B cell (primary cell): ENCODE measurements around the gene IGSF1. TPM values are rescaled to one million over a fixed set of nuclear protein-coding genes. Genes with fewer than 3 reads are reported as not detected.

ENCODE experiments used
- ATAC-seq: fragments of 200-7000 bp; cut with Tn5 transposase; one replicate; pipeline ENCODE4 v1.10.0; 2021; ENCODE audit warnings: low read depth, mild to moderate bottlenecking, moderate number of reproducible peaks, moderate library complexity
- CTCF ChIA-PET: fragments of 350-600 bp; sonication (Branson Sonifier 250); formaldehyde crosslinking; loops from one replicate; lab custom pipeline; 2021; ENCODE audit warnings: antibody characterized with exemption, inconsistent platforms; lab: Charles Lee
- POLR2A ChIA-PET: fragments of 350-600 bp; sonication (Branson Sonifier 250); formaldehyde crosslinking; loops from one replicate; lab custom pipeline; 2021; ENCODE audit warnings: antibody characterized with exemption; lab: Charles Lee
- DNase-seq: peaks from one replicate; pipeline ENCODE4 v3.0.0; 2013
- H2AFZ ChIP-seq: 2 replicates; pipeline ENCODE4 v1.6.1; 2012; ENCODE audit warnings: mild to moderate bottlenecking, low read depth, low read length; ENCODE audit not compliant: insufficient read depth, poor library complexity, severe bottlenecking
- H3K27ac ChIP-seq, 2 donors: 1 replicate in 1 of 2; 2 replicates in 1 of 2; pipeline ENCODE4 v1.5.1; 2012 to 2013; ENCODE audit warnings: low read length in 2 of 2, mild to moderate bottlenecking in 2 of 2, moderate library complexity in 1 of 2
- H3K27me3 ChIP-seq, 4 experiments: fragments of 200-600 bp in 1 of 4; sonication (generic) in 1 of 4; replicated peaks in 1 of 4; 1 replicate in 2 of 4; 2 replicates in 2 of 4; pipeline versions ENCODE4 v1.6.1 to v1.7.0; 2013 to 2016; ENCODE audit warnings: low read length in 3 of 4, mild to moderate bottlenecking in 2 of 4, mixed read lengths in 1 of 4, moderate library complexity in 1 of 4; ENCODE audit not compliant: insufficient read depth in 4 of 4, control insufficient read depth in 3 of 4; ENCODE audit errors: control extremely low read depth in 1 of 4
- H3K36me3 ChIP-seq, 2 experiments: replicated peaks in 1 of 2; 1 replicate in 1 of 2; 2 replicates in 1 of 2; pipeline versions ENCODE4 v1.6.1 to v1.7.1; 2013; ENCODE audit warnings: low read length in 1 of 2; ENCODE audit not compliant: insufficient read depth in 2 of 2, control insufficient read depth in 1 of 2; ENCODE audit errors: control extremely low read depth in 1 of 2, extremely low read depth in 1 of 2
- H3K4me1 ChIP-seq, 2 donors: fragments of 200-600 bp in 1 of 2; sonication (generic) in 1 of 2; 1 replicate in 1 of 2; 2 replicates in 1 of 2; pipeline versions ENCODE4 v1.5.1 to v1.6.1; 2013 to 2017; ENCODE audit warnings: low read length in 2 of 2; ENCODE audit not compliant: control insufficient read depth in 2 of 2, insufficient read depth in 2 of 2
- H3K4me2 ChIP-seq: replicated peaks from 2 replicates; pipeline ENCODE3; 2012; ENCODE audit warnings: mild to moderate bottlenecking, low read depth, low read length; ENCODE audit not compliant: poor library complexity, severe bottlenecking
- H3K4me3 ChIP-seq, 5 experiments: fragments of 200-600 bp in 1 of 5; sonication (generic) in 1 of 5; 1 replicate in 3 of 5; 2 replicates in 2 of 5; pipeline versions ENCODE4 v1.5.1 to v1.7.0; 2011 to 2016; ENCODE audit warnings: low read length in 4 of 5, mild to moderate bottlenecking in 4 of 5, low read depth in 2 of 5, control low read depth in 1 of 5, moderate library complexity in 1 of 5; ENCODE audit not compliant: insufficient read depth in 1 of 5; ENCODE audit errors: control extremely low read depth in 1 of 5, extremely low read depth in 1 of 5
- H3K79me2 ChIP-seq: fragments of 200-600 bp; sonication (generic); one replicate; pipeline ENCODE4 v1.6.0; 2016; ENCODE audit warnings: low read length; ENCODE audit not compliant: control insufficient read depth, insufficient read depth
- H3K9ac ChIP-seq: fragments of 200-600 bp; sonication (generic); 2 replicates; pipeline ENCODE4 v1.6.1; 2017; ENCODE audit warnings: mild to moderate bottlenecking, low read length, moderate library complexity
- H3K9me3 ChIP-seq, 3 donors: one replicate each; pipeline versions ENCODE4 v1.6.1 to v1.7.1; 2013; ENCODE audit warnings: low read length in 2 of 3; ENCODE audit not compliant: control insufficient read depth in 2 of 3, insufficient read depth in 1 of 3; ENCODE audit errors: control extremely low read depth in 1 of 3
- H4K20me1 ChIP-seq: 2 replicates; pipeline ENCODE4 v1.6.0; 2012; ENCODE audit warnings: mild to moderate bottlenecking, low read length; ENCODE audit not compliant: insufficient read depth, control insufficient read depth, poor library complexity, severe bottlenecking
- H3K27ac Mint-ChIP-seq: one replicate; pipeline ENCODE4 v1.8.0; 2021; ENCODE audit warnings: mixed read lengths
- H3K27me3 Mint-ChIP-seq: one replicate; pipeline ENCODE4 v1.8.0; 2021; ENCODE audit warnings: mixed read lengths
- H3K4me1 Mint-ChIP-seq: one replicate; pipeline ENCODE4 v1.8.0; 2021; ENCODE audit warnings: mixed read lengths
- H3K4me3 Mint-ChIP-seq: one replicate; pipeline ENCODE4 v1.8.0; 2021; ENCODE audit warnings: mixed read lengths
- H3K9me3 Mint-ChIP-seq: one replicate; pipeline ENCODE4 v1.8.0; 2022; ENCODE audit warnings: mixed read lengths; ENCODE audit not compliant: insufficient read depth
- EZH2 ChIP-seq: IDR thresholded peaks from 2 replicates; pipeline ENCODE4 v1.6.1; 2012; ENCODE audit warnings: borderline replicate concordance, low read depth, mild to moderate bottlenecking, moderate library complexity, low read length; ENCODE audit not compliant: insufficient read depth, poor library complexity, severe bottlenecking
- WGBS: methylation state at CpG from one replicate; pipeline ENCODE4 v1.1.5; 2013; ENCODE audit warnings: missing lambda C conversion rate; ENCODE audit not compliant: insufficient coverage; 5-methylcytosine and 5-hydroxymethylcytosine counted together
- intact Hi-C: fragments of 100-400 bp; cut with micrococcal nuclease; formaldehyde crosslinking; loops from one replicate; pipeline ENCODE4 v1.10.0; 2022
- polyA plus RNA-seq: library from polyadenylated mRNA; depleted of rRNA; stranded (reverse); fragments of >200 nt; gene quantifications from 2 replicates; pipeline ENCODE4 v1.2.3, GENCODE V29; 2012
- total RNA-seq, 2 donors: library from RNA; stranded (reverse); fragments of 120-200 nt in 1 of 2; gene quantifications; 1 replicate in 1 of 2; 2 replicates in 1 of 2; pipeline versions ENCODE4 v1.2.3 to v1.2.4, GENCODE V29; 2013 to 2022
- TF ChIP-seq, protein P1 (sequence below): fragments of 200-600 bp; IDR thresholded peaks from one replicate; pipeline ENCODE4 v1.8.0; 2022; ENCODE audit warnings: antibody characterized with exemption, mild to moderate bottlenecking

The IGSF1 gene
- total and polyA plus RNA-seq, 2 donors (not counting 1 experiment from before 2014, with no cell fraction given), result not detected

DNA sequence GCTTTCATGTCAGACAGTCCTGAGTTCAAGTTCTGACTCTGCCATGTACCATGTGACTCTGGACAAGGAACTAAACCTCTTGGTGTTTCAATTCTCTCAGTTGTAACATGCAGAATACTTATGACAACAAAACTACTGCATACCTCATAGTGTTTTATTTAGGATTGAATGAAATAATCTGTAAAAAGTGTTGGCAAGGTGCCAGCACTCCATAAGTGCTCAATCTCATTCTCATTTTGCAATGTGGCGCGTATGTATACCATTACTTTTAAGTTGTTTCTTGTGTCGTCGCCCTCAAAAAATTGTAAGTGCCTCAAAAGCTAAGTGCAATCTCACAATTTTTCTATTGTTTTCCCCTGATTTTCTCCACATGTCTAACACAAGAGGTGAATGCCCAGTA, 62.5 kb downstream of the IGSF1 start:
- no CpG with 5 or more reads among the region's 4 CpGs for WGBS
- DNase-seq, result no peak

DNA sequence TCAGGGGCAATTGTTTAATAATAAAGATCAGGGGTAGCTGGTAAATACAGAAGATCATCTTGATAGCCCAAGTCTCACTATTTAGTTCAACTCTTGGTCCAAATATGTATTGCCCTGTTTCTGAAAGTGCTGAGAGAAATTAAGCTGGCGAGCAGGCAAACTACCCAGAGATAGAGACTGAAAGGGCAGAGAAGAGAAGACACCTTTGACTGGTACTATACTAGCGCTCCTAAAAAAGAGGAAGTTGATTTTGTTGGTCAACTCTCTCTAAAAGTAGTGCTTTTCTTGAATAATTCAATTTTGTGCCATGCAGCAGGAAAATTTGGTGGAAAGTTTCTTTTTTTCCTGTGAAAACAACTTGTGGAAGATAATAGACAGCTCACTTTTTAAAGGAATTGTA, 64.0 kb downstream of the IGSF1 start:
- Mint-ChIP-seq H3K4me3 (no peak overlapping the region), H3K27ac (no peak overlapping the region), H3K4me1 (no peaks in the 10 kb centered on the region), H3K27me3 (no peaks in the 10 kb centered on the region), H3K9me3 (no peaks in the 10 kb centered on the region)
- POLR2A ChIA-PET, result no interaction called here
- 80% methylated on average over 1 of the region's 2 CpGs for WGBS
- Histone ChIP-seq H3K9me3 (no peaks in the 10 kb centered on the region), H3K4me1 (no peaks in the 10 kb centered on the region), H3K4me3 (no peak overlapping the region), H3K36me3 (no peaks in the 10 kb centered on the region), H4K20me1 (no peaks in the 10 kb centered on the region), H3K79me2 (no peaks in the 10 kb centered on the region), H3K27me3 (no peaks in the 10 kb centered on the region), H2AFZ (no peak overlapping the region), H3K4me2 (no peak overlapping the region), H3K27ac (no peak overlapping the region), H3K9ac (no peak overlapping the region)
- intact Hi-C loops, result no loop called here
- TF ChIP-seq EZH2, result no peak
- TF ChIP-seq, protein P1, sequence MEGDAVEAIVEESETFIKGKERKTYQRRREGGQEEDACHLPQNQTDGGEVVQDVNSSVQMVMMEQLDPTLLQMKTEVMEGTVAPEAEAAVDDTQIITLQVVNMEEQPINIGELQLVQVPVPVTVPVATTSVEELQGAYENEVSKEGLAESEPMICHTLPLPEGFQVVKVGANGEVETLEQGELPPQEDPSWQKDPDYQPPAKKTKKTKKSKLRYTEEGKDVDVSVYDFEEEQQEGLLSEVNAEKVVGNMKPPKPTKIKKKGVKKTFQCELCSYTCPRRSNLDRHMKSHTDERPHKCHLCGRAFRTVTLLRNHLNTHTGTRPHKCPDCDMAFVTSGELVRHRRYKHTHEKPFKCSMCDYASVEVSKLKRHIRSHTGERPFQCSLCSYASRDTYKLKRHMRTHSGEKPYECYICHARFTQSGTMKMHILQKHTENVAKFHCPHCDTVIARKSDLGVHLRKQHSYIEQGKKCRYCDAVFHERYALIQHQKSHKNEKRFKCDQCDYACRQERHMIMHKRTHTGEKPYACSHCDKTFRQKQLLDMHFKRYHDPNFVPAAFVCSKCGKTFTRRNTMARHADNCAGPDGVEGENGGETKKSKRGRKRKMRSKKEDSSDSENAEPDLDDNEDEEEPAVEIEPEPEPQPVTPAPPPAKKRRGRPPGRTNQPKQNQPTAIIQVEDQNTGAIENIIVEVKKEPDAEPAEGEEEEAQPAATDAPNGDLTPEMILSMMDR, result no peak
- DNase-seq, result no peak
- no peak for ATAC-seq
- CTCF ChIA-PET, result no interaction called here

More for the DNA sequence above, 62.5 kb downstream of the IGSF1 start:
- Histone ChIP-seq H2AFZ (no peak overlapping the region), H3K27me3 (no peaks in the 10 kb centered on the region), H3K4me3 (no peak overlapping the region), H3K79me2 (no peaks in the 10 kb centered on the region), H3K4me2 (no peak overlapping the region), H3K9me3 (no peaks in the 10 kb centered on the region), H3K9ac (no peak overlapping the region), H3K27ac (no peak overlapping the region), H3K4me1 (no peaks in the 10 kb centered on the region), H3K36me3 (no peaks in the 10 kb centered on the region), H4K20me1 (no peaks in the 10 kb centered on the region)
- Mint-ChIP-seq H3K4me3 (no peak overlapping the region), H3K4me1 (no peaks in the 10 kb centered on the region), H3K9me3 (no peaks in the 10 kb centered on the region), H3K27ac (no peak overlapping the region), H3K27me3 (no peaks in the 10 kb centered on the region)
- no peak for ATAC-seq
- ChIA-PET CTCF (no interaction called here), POLR2A (no interaction called here)
- TF ChIP-seq EZH2, result no peak
- TF ChIP-seq, protein P1, result no peak
- intact Hi-C loops, result no loop called here

Other genes with a start within 250 kb of the IGSF1 start
- not detected in 2 replicates for gene ARHGAP36, start 231.0 kb downstream of the IGSF1 start, total RNA-seq
- gene ARHGAP36, start 231.0 kb downstream of the IGSF1 start, polyA plus RNA-seq, result not detected in 2 replicates